HG02840 (cell line): ENCODE data around the gene IGSF10.
"Not testable (repeated sequence)": the region's sequence is repeated elsewhere in the genome, so short reads cannot be mapped to it uniquely, and the experiment has no call there.

Experiments
- ATAC-seq: cut with Tn5 transposase; IDR thresholded peaks from one replicate; pipeline ENCODE4 v1.9.1; 2021; ENCODE audit warnings: mild to moderate bottlenecking, moderate library complexity, moderate number of reproducible peaks; ENCODE audit not compliant: unreplicated experiment, low FRiP score

IGSF10 gene

GRCh38 chr3:151460774-151461450, at the start of gene IGSF10:
Gene IGSF10, minus strand, starts transcription at chr3:151461061. Its CDS starts 2,352 bp downstream, at chr3:151458709.
- ATAC-seq = no peak

- not testable (repeated sequence) for ATAC-seq
Measured at GRCh38 chr3:151509468-151510135, 48.7 kb upstream of the IGSF10 start.

DNA sequence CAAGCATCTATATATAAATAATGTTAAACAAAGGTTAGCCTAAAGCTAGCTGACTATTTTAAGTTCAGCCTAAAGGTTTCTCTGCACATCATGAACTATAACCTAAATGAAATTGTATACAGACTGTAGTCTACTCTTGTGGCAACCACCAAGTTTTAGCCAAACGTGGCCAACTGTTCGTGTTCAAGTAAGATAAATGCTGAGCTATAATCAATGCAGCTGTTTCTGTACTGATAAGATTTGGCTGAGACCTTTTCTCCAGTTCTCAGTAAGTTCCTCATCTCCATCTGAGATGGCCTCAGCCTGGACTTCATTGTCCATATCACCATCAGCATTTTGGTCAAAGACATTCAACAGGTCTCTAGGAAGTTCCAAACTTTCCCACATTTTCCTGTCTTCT, 43.7 kb upstream of the IGSF10 start:
- no peak for ATAC-seq

DNA sequence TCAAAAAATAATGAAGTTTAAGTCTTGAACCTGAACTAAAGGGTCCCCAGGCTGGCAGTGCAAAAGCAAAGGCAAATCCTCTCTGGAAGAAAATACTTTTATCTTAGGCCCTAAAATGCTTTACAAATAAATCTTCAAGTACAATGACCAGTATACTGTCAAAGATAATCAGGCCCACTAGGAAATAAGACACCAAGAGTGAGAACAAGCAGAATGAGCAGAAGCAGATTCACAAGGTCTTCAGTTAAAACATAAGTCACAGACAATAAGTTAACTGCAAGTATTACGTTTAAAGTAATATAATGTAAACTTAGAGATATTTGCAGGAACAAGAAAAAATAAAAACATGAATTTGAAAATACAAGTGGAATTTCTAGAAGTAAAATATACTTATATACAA, 42.2 kb upstream of the IGSF10 start:
- no peak for ATAC-seq

DNA sequence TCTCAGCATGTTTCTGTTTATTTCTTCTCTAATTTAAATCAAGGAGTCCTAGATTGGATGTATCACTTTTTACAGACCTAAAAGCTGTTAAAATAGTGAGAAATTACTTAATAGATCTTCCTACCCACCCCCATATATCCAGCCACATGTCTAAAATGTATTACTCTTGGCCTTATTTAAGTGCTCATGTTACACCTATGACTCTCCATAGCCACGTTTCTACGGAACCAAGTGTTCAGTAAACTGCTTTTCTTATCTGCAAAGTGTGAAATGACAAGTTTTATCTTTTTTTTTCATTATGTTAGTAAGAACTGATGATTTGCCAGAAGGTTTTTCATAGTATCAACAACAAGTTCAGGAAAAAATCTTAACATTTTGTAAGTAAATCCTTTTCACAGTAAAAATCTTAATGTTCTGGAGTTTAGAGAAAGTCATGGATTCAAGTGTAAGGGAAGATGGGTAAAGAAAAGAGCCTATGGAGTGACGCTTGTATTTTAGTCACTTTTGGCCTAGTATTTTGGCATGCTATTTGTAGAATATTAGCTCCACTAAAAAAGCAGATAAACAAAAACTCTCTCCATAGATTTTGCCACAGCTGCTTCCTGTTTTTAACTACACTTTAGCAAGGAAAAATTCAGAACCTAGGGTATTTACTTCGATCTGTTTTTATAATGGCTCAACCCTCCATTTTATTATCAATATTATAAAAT, 41.2 kb upstream of the IGSF10 start:
- ATAC-seq = no peak

- no peak for ATAC-seq
Measured at GRCh38 chr3:151501171-151501922, 40.5 kb upstream of the IGSF10 start.

- no peak for ATAC-seq
Measured at GRCh38 chr3:151499168-151499567, 38.3 kb upstream of the IGSF10 start.

GRCh38 chr3:151491525-151491924, 30.7 kb upstream of the IGSF10 start:
- no peak for ATAC-seq

DNA sequence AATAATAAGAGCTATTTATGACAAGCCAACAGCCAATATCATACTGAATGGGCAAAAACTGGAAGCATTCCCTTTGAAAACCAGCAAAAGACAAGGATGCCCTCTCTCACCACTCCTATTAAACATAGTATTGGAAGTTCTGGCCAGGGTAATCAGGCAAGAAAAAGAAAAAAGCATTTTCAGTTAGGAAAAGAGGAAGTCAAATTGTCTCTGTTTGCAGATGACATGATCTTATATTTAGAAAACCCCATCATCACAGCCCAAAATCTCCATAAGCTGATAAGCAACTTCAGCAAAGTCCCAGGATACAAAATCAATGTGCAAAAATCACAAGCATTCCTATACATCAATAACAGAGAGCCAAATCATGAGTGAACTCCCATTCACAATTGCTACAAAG, 27.0 kb upstream of the IGSF10 start:
- ATAC-seq = not testable (repeated sequence)

GRCh38 chr3:151483961-151484520, 23.2 kb upstream of the IGSF10 start:
- ATAC-seq = no peak

- no peak for ATAC-seq
Measured at GRCh38 chr3:151483488-151483887, 22.6 kb upstream of the IGSF10 start.

DNA sequence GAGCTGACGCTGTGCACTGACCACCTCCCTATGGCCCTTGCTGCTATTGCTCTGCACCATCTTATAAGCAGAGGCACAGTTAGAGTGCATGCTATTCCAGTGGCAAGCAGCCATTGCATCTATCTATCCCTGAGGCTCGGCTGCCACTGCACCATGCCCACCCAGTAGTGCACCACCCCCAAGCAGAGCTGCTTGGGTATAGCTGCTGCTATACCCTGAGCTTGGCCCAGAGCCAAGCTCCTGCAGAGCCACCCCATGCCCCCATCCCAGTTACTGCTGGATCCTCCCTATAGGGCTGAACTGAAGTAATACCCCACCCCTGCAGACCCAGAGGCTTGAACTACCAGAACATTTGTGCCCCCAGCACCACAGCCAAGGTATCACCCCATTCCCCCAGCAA, 19.6 kb upstream of the IGSF10 start:
- no peak for ATAC-seq

DNA sequence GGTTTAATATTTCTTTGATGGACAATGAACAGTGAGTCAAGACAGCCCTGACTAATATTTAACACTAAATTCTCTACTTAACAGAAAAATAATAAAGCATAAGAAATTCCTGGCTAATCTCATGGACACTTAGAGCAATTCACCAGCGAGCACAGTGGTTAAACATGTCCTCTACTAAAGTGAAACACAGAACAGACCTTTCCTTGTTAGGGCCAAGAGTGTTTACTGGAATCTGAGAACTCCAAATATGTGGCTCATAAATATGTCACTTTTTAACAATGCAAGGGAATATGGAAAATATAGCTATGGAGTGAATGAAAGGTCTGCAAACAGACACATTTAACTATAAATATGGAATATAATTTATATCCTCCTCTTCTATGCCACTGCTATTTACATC, 18.6 kb upstream of the IGSF10 start:
- no peak for ATAC-seq

GRCh38 chr3:151478335-151478697, 17.5 kb upstream of the IGSF10 start:
- ATAC-seq = no peak

DNA sequence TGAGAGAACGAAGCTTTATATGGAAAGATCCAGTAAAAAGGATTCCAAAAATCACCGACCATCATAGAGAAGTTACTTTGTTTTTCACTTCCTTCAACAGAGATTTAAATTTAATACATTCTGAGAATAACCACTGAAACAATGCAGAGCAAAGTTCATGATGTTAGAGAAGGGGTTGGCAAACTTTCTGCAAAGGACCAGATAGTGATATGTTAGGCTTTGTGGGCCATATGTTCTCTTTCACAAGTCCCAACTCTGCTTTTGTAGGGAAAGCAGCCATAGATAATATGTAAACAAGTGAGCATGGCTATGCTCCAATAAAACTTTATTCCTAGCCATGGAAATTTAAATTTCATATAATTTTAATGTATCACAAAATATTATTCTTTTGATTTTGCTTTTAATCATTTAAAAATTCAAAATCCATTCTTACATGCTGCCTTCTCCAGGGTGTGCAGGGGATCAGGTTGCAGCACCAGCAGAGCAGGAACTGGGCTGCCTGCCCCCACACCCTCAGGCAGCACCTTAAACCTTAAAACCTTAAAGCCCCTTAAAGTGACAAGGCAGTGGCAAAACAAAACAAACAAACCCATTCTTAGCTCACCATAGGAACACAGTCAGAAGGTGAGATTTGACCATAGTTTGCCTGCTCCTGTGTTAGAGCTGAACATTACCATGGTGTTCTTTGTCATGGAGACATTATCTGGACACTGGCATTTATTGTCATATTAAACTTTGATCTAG, 16.9 kb upstream of the IGSF10 start:
- no peak for ATAC-seq

DNA sequence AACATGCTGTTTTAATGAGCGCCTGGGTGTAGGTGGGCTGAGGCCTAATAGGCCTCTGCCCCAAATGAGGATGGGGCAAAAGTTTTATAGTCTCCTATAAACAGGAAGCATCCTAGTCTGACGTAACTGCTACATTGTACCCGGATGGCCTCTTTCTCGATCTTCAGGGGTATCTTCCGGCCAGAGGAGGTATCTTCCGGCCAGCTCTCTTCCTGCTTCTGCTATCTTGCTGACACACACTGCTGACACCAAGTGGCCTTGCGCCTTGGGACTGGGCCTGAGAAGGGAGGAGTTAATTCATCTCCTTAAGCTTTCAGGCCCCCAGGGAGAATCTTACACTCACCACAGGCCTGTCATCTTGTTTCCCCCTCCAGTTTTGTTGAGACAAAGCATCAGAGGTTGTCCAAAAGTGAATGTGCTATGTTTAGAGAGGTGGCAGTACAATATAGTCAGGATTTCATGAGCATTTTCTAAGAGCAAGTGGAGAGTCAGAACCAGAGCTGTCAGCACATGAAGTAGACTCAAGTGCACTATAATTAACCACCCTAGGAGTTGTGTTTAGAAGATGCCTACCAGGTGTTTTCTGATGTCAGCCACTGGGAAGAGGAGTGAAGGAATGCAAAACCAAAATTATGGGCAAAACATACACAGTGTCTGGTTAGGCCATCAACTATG, 15.6 kb upstream of the IGSF10 start:
- ATAC-seq = no peak

- peak; percentile 67 for ATAC-seq
Measured at GRCh38 chr3:151468284-151468917, 7.5 kb upstream of the IGSF10 start.

GRCh38 chr3:151467069-151467468, 6.2 kb upstream of the IGSF10 start:
- ATAC-seq = no peak

- ATAC-seq = no peak
Measured at GRCh38 chr3:151462991-151463390, 2.1 kb upstream of the IGSF10 start.
